Activated CD4-positive, alpha-beta T cell treated with anti-CD3 and anti-CD28 coated beads for 48 hours (primary cell): Measurements from ENCODE around the gene S100G.
A peak's percentile ranks its signal among the peaks of the same experiment; 100 is the strongest.

Experiments
- DNase-seq: peaks from one replicate; pipeline ENCODE4 v3.0.0-alpha.2; 2020

The S100G gene

DNA sequence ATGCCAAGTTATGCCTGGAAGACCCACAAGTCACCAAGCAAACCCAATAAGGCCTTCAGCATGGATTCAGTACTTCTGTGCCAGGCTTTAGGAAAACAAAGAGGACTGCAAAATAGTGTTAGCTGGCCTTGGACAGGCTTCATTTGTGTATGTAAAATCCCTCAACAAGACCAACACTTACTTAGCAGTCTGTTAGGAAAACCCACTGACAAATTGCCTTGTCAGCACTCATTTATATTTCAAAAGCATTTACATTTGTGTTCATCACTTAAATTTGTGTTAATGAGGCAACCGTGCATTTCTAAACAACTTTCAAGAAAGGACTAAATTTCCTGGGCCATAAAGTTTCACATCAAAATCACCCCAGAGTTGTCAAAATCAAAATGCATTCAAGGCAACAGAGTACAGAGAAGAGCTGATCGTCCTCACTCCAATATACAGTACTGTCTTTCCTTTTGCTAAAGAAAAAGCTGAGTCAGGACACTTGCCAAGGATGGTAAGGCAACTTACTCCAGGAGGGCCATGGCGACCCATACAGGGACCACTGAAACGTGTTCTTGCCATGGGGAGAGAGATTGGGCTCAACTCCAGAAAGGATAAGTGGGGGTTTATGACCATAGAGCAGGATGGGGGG is 1.6 kb downstream of the S100G start:
- no peak for DNase-seq

DNA sequence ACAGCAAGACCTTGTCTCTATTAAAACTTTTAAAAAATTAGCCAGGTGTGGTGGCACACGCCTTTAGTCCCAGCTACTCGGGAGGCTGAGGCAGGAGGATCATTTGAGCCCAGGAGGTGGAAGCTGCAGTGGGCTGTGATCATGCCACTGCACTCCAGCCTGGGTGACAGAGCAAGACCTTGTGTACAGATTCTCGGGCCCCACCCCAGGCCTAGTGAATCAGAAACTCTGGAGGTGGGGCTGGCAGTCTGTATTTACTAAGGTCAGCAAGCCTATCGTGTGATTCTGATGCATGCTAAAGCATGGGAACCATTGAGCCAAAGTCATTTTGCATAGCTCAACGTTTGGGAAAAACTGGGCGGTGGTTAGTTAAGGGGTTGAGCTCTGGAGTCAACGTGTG is 3.5 kb downstream of the S100G start:
- no peak for DNase-seq

DNA sequence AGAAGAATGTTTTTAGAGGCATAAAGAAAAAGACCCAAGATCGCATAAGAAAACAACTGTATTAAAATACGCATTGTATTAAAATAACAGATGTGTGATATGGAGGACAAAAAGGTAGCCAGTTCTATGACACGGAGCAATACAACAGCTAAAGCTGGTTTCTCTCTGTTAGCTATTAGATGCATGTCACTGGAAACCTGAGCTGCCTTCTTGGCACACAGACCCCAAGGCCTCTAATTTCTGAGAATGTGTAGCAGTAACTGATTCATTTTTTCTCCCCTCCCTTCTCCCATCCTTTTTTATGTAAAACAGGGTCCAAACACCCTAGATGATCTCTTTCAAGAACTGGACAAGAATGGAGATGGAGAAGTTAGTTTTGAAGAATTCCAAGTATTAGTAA is 4.1 kb downstream of the S100G start:
- DNase-seq: no peak

DNA sequence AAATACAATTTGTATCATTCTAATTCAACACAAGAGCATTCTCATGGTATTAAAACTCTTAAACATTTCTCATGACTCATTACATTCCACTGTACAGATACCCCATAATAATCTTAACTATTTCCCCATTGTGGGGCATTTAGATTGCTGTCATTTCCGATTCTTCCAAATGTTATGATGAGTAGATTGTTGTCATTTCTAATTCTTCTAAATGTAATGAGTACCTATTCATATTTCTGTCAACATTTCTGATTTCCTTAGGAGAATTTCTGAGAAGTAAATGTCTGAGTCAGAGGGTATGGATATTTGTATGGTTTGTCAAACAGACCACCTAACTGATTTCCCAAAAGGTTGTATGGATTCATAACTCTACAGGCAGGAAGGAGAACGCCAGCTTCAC is 8.3 kb downstream of the S100G start:
- DNase-seq: no peak

DNA sequence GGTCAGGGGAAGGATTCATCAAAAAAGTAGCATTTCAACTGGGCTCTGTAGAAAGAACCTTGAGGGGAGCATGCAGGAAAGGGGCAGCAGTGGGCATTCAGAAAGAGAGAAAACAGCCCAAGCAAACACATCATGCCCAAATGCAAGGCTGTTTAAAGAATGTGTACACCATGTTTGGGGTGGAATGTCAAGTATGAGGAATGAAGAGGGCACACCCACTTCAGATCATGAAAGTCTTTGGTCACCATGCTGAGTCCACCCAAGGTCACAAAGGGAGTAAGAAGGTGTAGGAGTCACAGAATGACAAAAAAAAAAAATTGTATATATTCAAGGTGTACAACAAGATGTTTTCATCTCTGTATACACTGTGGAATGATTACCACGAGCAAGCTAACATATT is 9.4 kb downstream of the S100G start:
- no peak for DNase-seq

DNA sequence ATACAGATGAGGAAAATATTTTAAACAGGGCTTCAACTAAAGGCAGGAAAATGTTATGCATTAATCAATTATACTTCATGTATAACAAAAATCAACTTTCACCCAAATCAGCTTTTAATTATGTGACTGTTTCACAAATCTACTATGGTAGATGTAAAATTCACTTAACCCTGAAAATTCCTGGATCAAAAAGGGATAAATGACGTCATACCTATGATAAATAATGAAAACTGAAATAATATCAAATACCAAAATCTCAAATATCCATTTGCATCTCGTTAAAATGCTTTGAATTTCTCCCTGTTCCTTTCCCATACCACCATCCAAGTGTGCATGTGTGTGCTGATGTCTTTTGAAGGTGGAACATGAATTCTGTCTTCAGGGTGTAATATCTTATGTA is 11.5 kb downstream of the S100G start:
- no peak for DNase-seq

DNA sequence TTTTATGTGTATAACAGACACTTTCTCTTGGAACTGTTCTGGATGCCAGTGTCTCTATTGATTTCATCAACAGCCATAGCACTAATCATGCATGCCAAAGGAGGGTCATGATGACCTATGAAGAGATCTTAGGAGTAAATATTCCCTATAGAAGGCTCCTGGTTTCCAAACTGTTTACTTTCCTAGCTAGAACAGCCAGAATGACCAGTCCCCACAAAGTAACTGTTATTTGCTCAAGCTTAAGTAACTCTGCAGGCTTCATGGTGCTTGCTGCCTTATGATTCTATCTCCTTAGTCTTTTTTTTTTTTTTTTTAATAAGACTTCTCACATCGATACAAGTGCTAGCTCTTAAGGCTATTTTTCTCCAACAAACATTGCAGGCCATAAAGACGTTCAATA is 12.4 kb downstream of the S100G start:
- DNase-seq: no peak

DNA sequence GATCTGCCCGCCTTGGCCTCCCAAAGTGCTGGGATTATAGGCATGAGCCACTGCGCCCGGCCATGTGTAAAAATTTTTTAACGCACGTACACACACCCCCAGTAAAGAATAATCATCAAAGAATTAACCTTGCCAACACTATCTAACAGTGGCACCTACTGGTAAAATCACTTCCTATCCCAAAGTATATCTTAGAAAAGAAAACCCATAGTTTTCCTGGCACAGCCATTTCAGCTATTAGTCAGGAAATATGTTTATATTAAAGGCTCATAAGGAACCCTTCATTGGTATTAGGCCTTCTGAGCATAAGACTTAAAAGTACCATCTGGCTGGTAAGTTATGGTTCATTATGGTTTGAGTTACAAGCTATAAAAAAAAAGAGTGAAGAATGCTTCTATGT is 14.1 kb downstream of the S100G start:
- DNase-seq: no peak

DNA sequence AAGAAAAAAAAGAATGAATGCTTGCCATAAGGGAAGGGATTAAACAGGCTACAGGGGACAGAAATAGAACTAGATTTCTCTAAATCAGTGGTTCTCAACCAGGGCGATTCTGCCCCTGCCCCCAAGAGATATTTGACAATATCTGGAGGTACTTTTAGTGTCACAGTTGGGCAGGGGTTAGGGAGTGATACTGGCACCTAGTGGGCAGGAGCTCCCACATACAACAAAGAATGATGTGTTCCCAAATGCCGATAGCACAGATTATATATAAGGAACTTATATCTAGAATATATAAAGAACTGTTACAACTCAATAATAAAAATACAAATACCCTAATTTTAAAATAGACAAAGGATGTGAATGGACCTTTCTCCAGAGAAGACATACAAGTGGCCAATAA is 14.7 kb downstream of the S100G start:
- DNase-seq: no peak

DNA sequence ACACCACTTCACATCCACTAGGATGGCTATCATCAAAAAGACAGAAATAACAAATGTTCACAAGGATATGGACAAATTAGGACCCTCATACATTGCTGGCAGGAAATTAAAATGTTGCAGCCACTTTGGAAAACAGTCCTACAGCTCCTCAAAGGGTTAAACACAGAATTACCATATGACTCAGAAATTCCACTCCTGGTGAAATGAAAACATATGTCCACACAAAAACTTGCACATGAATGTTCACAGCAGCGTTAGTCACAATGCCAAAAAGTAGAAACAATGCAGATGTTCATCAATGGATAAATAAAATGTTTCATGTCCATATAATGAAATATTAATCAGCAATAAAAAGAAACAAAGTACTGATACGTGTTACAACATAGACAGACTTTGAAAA is 15.1 kb downstream of the S100G start:
- DNase-seq: no peak

DNA sequence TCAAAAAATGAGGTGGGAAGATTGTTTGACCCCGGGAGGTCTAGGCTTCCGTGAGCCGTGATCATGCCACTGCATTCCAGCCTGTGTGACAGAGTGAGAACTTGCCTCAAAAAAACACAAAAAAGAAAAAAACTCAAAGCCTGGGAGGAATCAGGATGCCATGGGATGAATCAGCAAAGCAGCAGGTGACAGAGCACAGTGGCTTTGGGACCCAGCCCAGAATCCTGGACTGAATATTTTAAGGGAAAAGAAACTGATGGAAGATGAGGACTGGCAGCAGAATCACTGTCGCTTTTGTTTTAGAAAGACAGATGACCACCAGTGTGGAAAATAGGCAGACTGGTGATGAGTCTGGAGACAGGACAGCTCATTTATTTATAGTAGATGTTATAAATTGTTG is 16.6 kb downstream of the S100G start:
- no peak for DNase-seq

DNA sequence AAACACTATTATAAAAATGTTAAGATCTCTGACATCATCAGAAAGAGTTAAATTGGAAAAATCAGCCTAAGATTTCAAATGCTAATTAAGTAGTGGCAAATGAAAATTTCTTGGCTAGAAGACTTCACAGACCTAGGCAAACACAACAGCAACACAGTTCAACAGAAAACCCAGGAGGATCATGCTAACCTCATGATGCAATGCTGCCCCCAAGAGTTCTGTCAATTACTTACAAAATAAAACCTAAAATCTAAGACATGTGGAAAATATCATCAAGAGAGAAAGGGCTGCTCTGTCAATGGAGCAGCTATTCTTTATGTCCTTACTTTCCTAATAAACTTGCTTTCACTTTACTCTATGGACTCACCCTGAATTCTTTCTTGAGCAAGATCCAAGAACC is 21.0 kb downstream of the S100G start:
- peak; percentile 5 for DNase-seq

DNA sequence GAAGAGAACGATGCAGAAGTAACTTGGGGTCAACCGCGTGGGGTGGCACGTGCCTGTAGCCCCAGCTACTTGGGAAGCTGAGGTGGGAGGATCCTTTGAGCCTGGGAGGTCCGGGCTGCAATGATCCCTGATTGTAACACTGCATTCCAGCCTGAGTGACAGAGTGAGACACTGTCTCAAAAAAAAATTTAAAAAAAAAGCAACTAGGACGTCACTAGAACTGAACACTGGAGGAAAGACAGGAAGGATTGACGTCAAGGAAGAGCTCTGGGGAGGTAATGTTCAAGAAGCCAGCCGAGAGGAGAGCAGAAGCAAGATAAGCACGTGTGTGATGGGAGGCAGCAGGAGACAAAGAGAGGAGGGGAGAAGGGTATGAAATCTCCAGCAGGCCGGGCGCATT is 28.7 kb downstream of the S100G start:
- no peak for DNase-seq

DNA sequence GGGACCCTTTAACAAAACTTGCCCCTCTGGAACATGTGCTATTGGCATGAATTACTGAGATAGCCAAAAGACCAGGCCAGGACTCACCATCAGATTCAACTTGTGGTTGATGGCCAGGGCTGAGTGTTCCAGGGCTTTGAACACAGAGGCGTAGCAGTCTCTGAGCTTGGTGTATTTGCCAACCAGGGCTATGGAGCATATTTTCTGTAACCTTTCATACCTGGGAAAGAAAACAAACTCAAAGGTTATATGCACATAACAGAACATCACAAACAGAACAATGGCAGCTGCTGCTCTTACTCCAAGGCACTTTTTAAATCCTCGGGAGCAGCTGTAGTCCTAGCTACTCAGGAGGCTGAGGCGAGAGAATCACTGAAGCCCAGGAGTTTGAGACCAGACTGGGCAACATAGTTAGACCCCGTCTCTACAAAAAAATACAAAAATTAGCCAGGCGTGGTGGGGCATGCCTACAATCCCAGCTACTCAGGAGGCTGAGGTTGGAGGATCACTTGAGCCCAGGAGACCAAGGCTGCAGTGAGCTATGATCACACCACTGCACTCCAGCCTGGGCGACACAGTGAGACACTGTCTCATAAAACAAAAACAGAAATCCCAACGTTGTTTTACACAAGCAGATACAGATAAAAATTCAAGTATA is 33.2 kb downstream of the S100G start:
- DNase-seq: no peak

DNA sequence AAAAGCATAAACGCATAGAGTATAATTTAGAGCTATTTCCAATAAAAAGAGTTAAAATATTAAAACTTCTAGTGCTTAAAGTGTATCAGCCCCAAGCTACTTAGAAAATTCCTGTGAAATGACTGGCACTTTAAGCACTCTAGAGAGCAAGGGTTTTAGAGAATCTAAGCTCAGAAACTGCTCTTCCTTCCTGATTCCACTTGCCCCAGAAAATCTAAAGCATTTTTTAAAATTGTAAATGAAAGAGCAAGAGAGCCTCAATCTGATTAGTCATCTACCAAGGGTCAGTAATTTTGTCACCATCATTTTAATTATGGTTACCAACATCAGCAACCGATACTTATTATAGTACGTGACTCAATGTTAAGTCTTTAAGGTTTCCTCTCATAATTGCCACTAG is 37.6 kb downstream of the S100G start:
- no peak for DNase-seq

DNA sequence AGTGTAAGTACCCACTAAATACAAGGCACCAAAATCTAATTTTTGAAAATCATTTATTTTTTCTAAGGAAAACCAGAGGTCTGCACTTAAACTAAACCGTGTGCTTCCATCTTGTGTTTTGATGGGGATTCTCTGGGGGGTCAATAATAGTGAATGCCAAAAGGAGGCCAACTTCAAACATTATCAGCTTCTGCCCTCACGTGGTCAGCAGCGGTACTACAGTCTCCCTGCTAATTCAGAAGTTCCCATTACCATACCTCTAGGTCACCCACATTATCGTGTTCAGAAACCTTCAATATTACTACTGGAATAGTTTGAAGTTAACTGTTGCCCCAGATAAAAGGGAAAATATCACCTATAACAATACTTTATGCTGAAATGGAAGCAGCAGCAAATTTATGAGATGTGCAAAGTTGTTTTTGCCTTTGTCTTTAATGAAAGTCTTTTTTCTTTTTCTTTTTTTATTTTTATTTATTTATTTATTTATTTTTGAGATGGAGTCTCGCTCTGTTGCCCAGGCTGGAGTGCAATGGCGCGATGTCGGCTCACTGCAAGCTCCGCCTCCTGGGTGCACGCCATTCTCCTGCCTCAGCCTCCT is 45.2 kb downstream of the S100G start:
- DNase-seq: peak; percentile 71

DNA sequence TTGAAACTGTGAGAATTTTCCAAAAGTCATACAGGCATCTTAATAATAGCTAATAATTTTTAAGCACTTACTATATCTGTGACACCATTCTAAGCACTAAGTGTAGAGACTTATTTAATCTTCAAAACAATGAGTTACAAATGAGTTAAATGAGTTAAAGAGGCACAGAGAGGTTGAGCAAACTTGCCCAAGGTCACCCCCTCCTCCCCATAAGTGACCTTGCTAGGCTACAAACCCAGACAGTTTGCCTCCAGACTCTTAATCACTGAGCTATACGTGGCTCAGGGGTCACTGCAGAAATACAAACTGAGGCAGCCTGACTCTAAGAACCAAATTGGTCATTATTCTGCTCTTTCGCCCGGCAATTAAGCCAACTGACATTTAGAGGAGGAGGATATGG is 47.0 kb downstream of the S100G start:
- no peak for DNase-seq

DNA sequence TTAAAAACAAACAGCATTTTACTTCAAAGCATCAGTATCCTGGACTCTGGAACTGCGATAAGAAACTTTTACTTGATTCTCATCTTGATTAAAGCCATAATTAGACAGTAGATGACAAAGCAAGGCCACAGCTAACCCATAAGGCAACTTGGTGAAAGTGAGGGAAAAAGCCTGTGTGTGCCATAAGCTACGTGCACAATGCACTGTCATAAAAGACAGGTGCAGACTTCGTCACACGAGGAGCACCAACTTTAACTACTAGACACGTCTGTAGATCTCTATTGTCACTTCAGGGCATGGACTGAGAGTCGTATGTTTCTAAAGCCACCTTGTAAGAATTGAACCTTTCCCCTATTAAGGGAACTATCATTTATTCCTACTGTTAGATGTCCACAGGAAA is 49.4 kb downstream of the S100G start:
- DNase-seq: no peak

DNA sequence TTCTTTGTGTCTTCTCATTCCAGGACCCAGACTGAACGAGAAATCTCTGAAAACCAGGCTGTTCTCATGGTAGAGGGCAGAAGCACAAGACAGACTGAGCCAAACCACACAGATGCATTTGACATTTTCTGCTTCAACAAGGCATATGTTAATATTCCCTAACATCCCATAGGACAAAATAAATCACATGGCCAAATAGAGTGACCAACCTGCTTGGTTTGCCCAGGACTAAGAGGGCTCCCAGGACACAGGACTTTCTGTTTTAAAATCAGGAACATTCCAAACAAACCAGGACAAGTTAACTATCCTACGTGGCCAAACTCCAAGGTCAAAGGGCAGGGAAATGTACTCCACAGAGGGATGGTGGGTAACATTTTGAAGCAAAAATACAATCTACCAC is 50.8 kb downstream of the S100G start:
- no peak for DNase-seq

DNA sequence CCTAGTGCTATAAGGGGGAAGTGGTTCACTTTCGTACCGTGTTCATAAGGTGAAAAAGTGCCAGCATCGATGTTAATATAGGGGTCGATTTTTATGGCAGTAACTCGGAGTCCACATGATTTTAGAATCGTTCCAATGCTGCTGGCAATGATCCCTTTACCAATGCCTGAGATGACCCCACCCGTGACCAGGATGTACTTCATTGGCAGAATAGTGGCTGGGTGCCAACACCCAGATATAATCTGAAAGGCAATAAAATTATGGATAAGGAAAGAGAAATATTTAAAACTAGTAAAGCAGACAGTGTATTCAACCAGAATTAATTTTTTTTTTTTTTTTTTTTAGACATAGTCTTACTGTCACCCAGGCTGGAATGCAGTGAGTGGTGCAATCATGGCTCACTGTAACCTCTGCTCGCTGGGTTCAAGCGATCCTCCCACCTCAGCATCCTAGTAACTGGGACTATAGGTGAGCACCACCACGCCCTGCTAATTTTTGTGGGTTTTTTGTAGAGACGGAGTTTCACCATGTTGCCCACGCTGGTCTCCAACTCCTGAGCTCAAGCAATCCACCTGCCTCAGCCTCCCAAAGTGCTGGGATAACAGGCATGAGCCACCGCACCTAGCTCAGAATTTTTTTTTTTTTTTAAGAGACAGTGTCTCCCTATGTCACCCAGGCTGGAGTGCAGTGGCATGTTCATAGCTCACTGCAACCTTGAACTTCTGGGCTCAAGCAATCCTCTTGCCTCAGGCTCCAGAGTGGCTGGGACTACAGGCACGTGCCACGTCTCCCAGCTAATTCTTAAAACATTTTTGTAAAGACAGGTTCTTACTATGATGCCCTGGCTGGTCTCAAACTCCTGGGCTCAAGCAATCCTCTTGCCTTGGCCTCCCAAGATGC is 53.0 kb downstream of the S100G start:
- DNase-seq: no peak
